Measurements from ENCODE around the gene DNAJC18.

DNA sequence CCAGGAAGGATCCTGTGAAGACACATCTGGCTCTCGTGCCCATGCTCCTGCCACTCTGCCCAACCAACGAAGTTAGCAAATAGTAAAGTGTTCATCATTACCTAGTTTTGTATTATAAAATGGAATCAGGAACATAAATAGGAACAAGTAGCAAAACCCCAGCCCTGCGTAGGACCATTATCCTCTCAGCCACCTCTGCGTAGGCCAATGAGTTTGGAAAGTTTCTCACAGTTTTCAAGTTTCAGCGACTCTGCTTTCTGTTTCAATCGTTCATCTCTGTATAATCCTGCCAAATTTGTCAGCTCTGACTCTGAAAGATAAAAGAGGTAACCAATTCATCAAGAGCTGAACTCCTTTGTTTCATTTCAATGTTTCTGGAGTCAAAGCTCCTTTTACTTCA lies 25.4 kb downstream of the DNAJC18 start:
- TF ChIP-seq, protein P1, sequence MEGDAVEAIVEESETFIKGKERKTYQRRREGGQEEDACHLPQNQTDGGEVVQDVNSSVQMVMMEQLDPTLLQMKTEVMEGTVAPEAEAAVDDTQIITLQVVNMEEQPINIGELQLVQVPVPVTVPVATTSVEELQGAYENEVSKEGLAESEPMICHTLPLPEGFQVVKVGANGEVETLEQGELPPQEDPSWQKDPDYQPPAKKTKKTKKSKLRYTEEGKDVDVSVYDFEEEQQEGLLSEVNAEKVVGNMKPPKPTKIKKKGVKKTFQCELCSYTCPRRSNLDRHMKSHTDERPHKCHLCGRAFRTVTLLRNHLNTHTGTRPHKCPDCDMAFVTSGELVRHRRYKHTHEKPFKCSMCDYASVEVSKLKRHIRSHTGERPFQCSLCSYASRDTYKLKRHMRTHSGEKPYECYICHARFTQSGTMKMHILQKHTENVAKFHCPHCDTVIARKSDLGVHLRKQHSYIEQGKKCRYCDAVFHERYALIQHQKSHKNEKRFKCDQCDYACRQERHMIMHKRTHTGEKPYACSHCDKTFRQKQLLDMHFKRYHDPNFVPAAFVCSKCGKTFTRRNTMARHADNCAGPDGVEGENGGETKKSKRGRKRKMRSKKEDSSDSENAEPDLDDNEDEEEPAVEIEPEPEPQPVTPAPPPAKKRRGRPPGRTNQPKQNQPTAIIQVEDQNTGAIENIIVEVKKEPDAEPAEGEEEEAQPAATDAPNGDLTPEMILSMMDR (conservative IDR thresholded peaks at IDR 0.05 in 1 of 2, IDR thresholded peaks at IDR 0.05 in 1 of 2; ENCODE audit: extremely low read depth in 1 of 2, insufficient read depth in 1 of 2, low read depth in 1 of 2, low read length in 2 of 2) = no peak
- no peak for TF ChIP-seq EZH2 (IDR thresholded peaks at IDR 0.05; ENCODE audit: borderline replicate concordance, low read length)
